K562 (cell line): ENCODE results near the gene CDKN2B-AS1. TPM values are rescaled to one million over a fixed set of nuclear protein-coding genes. Genes with fewer than 3 reads are reported as not detected.

ENCODE experiments used
- ATAC-seq: fragments of 200-7000 bp; cut with Tn5 transposase; 3 replicates; pipeline ENCODE4 v1.9.1; 2020; ENCODE audit warnings: moderate library complexity
- BruUV-seq: library from RNA; stranded (reverse); fragments of 400-500 nt; replicated peaks from 2 replicates; lab custom pipeline; 2021; lab: Mats Ljungman, UMichigan
- CTCF ChIA-PET: fragments of 300-600 bp; formaldehyde crosslinking; extraction: SDS; loops from one replicate; lab custom pipeline; 2021; ENCODE audit warnings: low intra/inter-chr PET ratio; lab: Yijun Ruan, JAX
- POLR2A ChIA-PET: fragments of 300-600, 350-650 bp; sonication (Branson Sonifier 250); formaldehyde crosslinking; extraction: SDS; loops from one replicate; lab custom pipeline; 2021; ENCODE audit warnings: antibody characterized with exemption, inconsistent platforms; lab: Yijun Ruan, JAX
- DNase-seq, 4 experiments: peaks; one replicate each; pipeline versions ENCODE4 v3.0.0 to v3.0.0-alpha.2; 2011 to 2018; ENCODE audit warnings: low spot score in 3 of 4, mixed read lengths in 3 of 4; ENCODE audit errors: extremely low read depth in 1 of 4
- FAIRE-seq: peaks from 2 replicates; lab custom pipeline; 2011; peaks lifted over from hg19 to GRCh38; lab: Jason Lieb, UNC
- H2AFZ ChIP-seq: 2 replicates; pipeline ENCODE4 v1.6.0; 2011; ENCODE audit warnings: low read depth, low read length, control low read depth, inconsistent platforms
- H3K27ac ChIP-seq: fragments of 200-600 bp; 3 replicates; pipeline ENCODE4 v1.8.0; 2011; ENCODE audit warnings: low read depth, mild to moderate bottlenecking, control low read depth, inconsistent platforms, low read length, moderate library complexity, mixed read lengths; ENCODE audit errors: extremely low read depth
- H3K27me3 ChIP-seq, 2 experiments: fragments of 300-600 bp in 1 of 2; 2 replicates in 1 of 2; 3 replicates in 1 of 2; pipeline versions ENCODE4 v1.6.0 to v1.8.0; 2011; ENCODE audit warnings: inconsistent platforms in 2 of 2, low read length in 2 of 2, mild to moderate bottlenecking in 1 of 2, mixed read lengths in 1 of 2, moderate library complexity in 1 of 2; ENCODE audit not compliant: control insufficient read depth in 2 of 2, insufficient read depth in 2 of 2
- H3K36me3 ChIP-seq: fragments of 300-600 bp; 3 replicates; pipeline ENCODE4 v1.8.0; 2011; ENCODE audit warnings: mild to moderate bottlenecking, low read length, inconsistent platforms; ENCODE audit not compliant: control insufficient read depth, insufficient read depth
- H3K4me1 ChIP-seq, 2 experiments: fragments of 200-600 bp in 1 of 2; replicated peaks in 1 of 2; 2 replicates in 1 of 2; 3 replicates in 1 of 2; pipeline versions ENCODE4 v1.5.1 to v1.8.0; 2011; ENCODE audit warnings: inconsistent platforms in 2 of 2, low read length in 2 of 2, mild to moderate bottlenecking in 1 of 2, mixed read lengths in 1 of 2, moderate library complexity in 1 of 2; ENCODE audit not compliant: control insufficient read depth in 2 of 2, insufficient read depth in 2 of 2
- H3K4me2 ChIP-seq: 2 replicates; pipeline ENCODE4 v1.6.1; 2011; ENCODE audit warnings: low read length, control low read depth, inconsistent platforms, mixed read lengths; ENCODE audit not compliant: insufficient read depth
- H3K4me3 ChIP-seq: fragments of 200-600 bp; sonication (generic), shearing (Covaris generic); 2 replicates; pipeline ENCODE4 v1.5.1; 2016; ENCODE audit warnings: control low read depth, inconsistent platforms
- H3K79me2 ChIP-seq: fragments of 200-600 bp; 3 replicates; pipeline ENCODE4 v1.8.0; 2011; ENCODE audit warnings: low read length, inconsistent platforms; ENCODE audit not compliant: control insufficient read depth, insufficient read depth
- H3K9ac ChIP-seq, 2 experiments: 2 replicates each; pipeline versions ENCODE4 v1.6.0 to v1.6.1; 2011; ENCODE audit warnings: low read depth in 2 of 2, low read length in 2 of 2, control low read depth in 1 of 2, inconsistent platforms in 1 of 2, mild to moderate bottlenecking in 1 of 2, mixed read lengths in 1 of 2; ENCODE audit not compliant: insufficient read depth in 1 of 2
- H3K9me1 ChIP-seq: one replicate; pipeline ENCODE4 v1.6.0; 2011; ENCODE audit warnings: inconsistent platforms, mild to moderate bottlenecking, low read length, moderate library complexity; ENCODE audit not compliant: control insufficient read depth, insufficient read depth
- H3K9me3 ChIP-seq: replicated peaks from 2 replicates; pipeline ENCODE4 v1.5.1; 2011; ENCODE audit warnings: low read depth, low read length, inconsistent platforms; ENCODE audit not compliant: control insufficient read depth, insufficient read depth
- H4K20me1 ChIP-seq: replicated peaks from 2 replicates; pipeline ENCODE4 v1.6.1; 2011; ENCODE audit warnings: low read length, inconsistent platforms, mixed read lengths; ENCODE audit not compliant: control insufficient read depth, insufficient read depth
- GABPA ChIP-seq: fragments of 200-800 bp; sonication (Bioruptor generic); conservative IDR thresholded peaks from 2 replicates; pipeline ENCODE4 v1.6.1; 2016; ENCODE audit warnings: low read depth, missing genetic modification characterization, missing compliant biosample characterization
- MXD1 ChIP-seq: fragments of 250-450 bp; sonication (Bioruptor Pico); IDR thresholded peaks from 2 replicates; pipeline ENCODE4 v1.8.0; 2021; ENCODE audit warnings: borderline replicate concordance, mild to moderate bottlenecking, moderate library complexity; ENCODE audit not compliant: poor library complexity, severe bottlenecking
- NR2C2 ChIP-seq, 2 experiments: fragments of 200-800 bp in 1 of 2; sonication (Bioruptor generic) in 1 of 2; sonication (generic) in 1 of 2; formaldehyde crosslinking in 1 of 2; IDR thresholded peaks; 2 replicates each; pipeline versions ENCODE4 v1.6.1 to v1.8.0; 2016 to 2022; ENCODE audit warnings: mild to moderate bottlenecking in 1 of 2, missing compliant biosample characterization in 1 of 2, missing genetic modification characterization in 1 of 2, missing genetic modification reagents in 1 of 2
- RFX7 ChIP-seq: fragments of 250-450 bp; sonication (Bioruptor Pico); IDR thresholded peaks from 2 replicates; pipeline ENCODE4 v1.5.1; 2021; ENCODE audit warnings: mild to moderate bottlenecking
- ZNF318 ChIP-seq, 2 experiments: fragments of 450-650 bp; IDR thresholded peaks; 2 replicates each; pipeline ENCODE4 v1.6.1; 2016; ENCODE audit warnings: mild to moderate bottlenecking in 2 of 2, borderline replicate concordance in 1 of 2, low read depth in 1 of 2, moderate library complexity in 1 of 2
- ZNF507 ChIP-seq: conservative IDR thresholded peaks from 2 replicates; pipeline ENCODE4 v1.6.1; 2017; ENCODE audit warnings: missing genetic modification characterization, missing compliant biosample characterization
- WGBS: fragments of 100-300 bp; shearing (Covaris generic); methylation state at CpG from one replicate; pipeline ENCODE4 v1.1.6; 2016; ENCODE audit warnings: low coverage, mixed read lengths; ENCODE audit not compliant: insufficient coverage; ENCODE audit errors: missing lambda C conversion rate; 5-methylcytosine and 5-hydroxymethylcytosine counted together
- in situ Hi-C: fragments of 300-500 bp; cut with MboI; formaldehyde crosslinking; loops from 4 replicates; pipeline ENCODE4 v1.15.0; 2018; ENCODE audit warnings: inconsistent platforms, mixed read lengths
- intact Hi-C: fragments of 100-400 bp; cut with micrococcal nuclease; formaldehyde crosslinking; loops from 2 replicates; pipeline ENCODE4 v1.14.2; 2022
- polyA plus RNA-seq, 8 experiments: library from polyadenylated mRNA; depleted of rRNA in 4 of 8; stranded (reverse) in 5 of 8; unstranded in 3 of 8; fragments of >200 nt; fragmentation: Nextera tagmentation in 2 of 8; fragmentation: Illumina TruSeq in 1 of 8; extraction: Ambion mirVana in 2 of 8; extraction: Trizol in 1 of 8; gene quantifications; 2 replicates each; pipeline versions ENCODE4 v1.2.1 to v1.2.3, GENCODE V29; 2011 to 2014; ENCODE audit warnings: inconsistent platforms in 1 of 8, missing spikeins in 1 of 8
- total RNA-seq, 7 experiments: library from RNA; depleted of rRNA in 6 of 7; stranded (reverse); fragments of >200 nt in 6 of 7; fragmentation: Illumina TruSeq in 2 of 7; extraction: Trizol in 2 of 7; gene quantifications; 2 replicates each; pipeline versions ENCODE4 v1.2.1 to v1.2.3, GENCODE V29; 2011 to 2021; ENCODE audit warnings: low replicate concordance in 1 of 7

The CDKN2B-AS1 gene
- total and polyA plus RNA-seq, 9 of the 15 experiments (the other 6 are each of a cell fraction or from before 2014, with no cell fraction given): not detected

- TF ChIP-seq NR2C2 (CRISPR knock-in tag; IDR thresholded peaks at IDR 0.05) (no peak), NR2C2 (tag; IDR thresholded peaks at IDR 0.05) (no peak), ZNF507 (tag) (no peak)
These were observed 37.2 kb downstream of the CDKN2B-AS1 start (continued) for GRCh38 chr9:22031655-22032411.

GRCh38 chr9:22033012-22033630 is 38.5 kb downstream of the CDKN2B-AS1 start:
- CTCF ChIA-PET: no interaction called here
- no peak for DNase-seq
- Histone ChIP-seq H3K4me2 (no peak overlapping the region), H3K9ac (no peak overlapping the region), H4K20me1 (no peaks in the 10 kb centered on the region), H3K9me1 (no peaks in the 10 kb centered on the region), H3K4me1 (no peaks in the 10 kb centered on the region), H3K79me2 (no peaks in the 10 kb centered on the region), H2AFZ (no peak overlapping the region), H3K9me3 (no peaks in the 10 kb centered on the region), H3K4me3 (no peak overlapping the region), H3K36me3 (no peaks in the 10 kb centered on the region), H3K27ac (no peak overlapping the region), H3K27me3 (no peaks in the 10 kb centered on the region)
- TF ChIP-seq GABPA (tag) (no peak), MXD1 (no peak), ZNF318 (IDR thresholded peaks at IDR 0.05; ENCODE audit: borderline replicate concordance in 1 of 2, low read depth in 1 of 2) (no peak), RFX7 (no peak)
- intact Hi-C loops: no loop called here
- no CpG with 5 or more reads among the region's 8 CpGs for WGBS
- POLR2A ChIA-PET: no interaction called here
- no peak for ATAC-seq
- FAIRE-seq: no peak
- in situ Hi-C loops: no loop called here
- BruUV-seq: no TSS peak
